Measurements from ENCODE around the gene TRIM59.
"Not testable (repeated sequence)": the region's sequence is repeated elsewhere in the genome, so short reads cannot be mapped to it uniquely, and the experiment has no call there.

TRIM59 gene

GRCh38 chr3:160454995-160455394, 5.4 kb upstream of the TRIM59 start:
- DNase-seq: no peak

- DNase-seq: not testable (repeated sequence)
These were observed 2.7 kb upstream of the TRIM59 start for GRCh38 chr3:160452251-160452650.

GRCh38 chr3:160451602-160452001, 2.0 kb upstream of the TRIM59 start:
- DNase-seq: no peak

- DNase-seq: no peak
These were observed 1.3 kb upstream of the TRIM59 start for GRCh38 chr3:160450846-160451245.

- DNase-seq: no peak
These were observed 546 bp downstream of the TRIM59 start for GRCh38 chr3:160448845-160449635.

- no peak for DNase-seq
These were observed 2.0 kb downstream of the TRIM59 start for GRCh38 chr3:160447544-160447943.

- DNase-seq: no peak
These were observed 3.0 kb downstream of the TRIM59 start for GRCh38 chr3:160446522-160447056.

- no peak for DNase-seq
These were observed 3.7 kb downstream of the TRIM59 start for GRCh38 chr3:160445854-160446253.

GRCh38 chr3:160444411-160444810, 5.2 kb downstream of the TRIM59 start:
- no peak for DNase-seq

- DNase-seq: no peak
These were observed 8.9 kb downstream of the TRIM59 start for GRCh38 chr3:160440687-160441086.

- no peak for DNase-seq
These were observed 12.5 kb downstream of the TRIM59 start for GRCh38 chr3:160437083-160437455.

GRCh38 chr3:160435747-160436146, 13.8 kb downstream of the TRIM59 start:
- no peak for DNase-seq

- DNase-seq: no peak
These were observed 14.5 kb downstream of the TRIM59 start for GRCh38 chr3:160435095-160435494.

- DNase-seq: no peak
These were observed 15.5 kb downstream of the TRIM59 start for GRCh38 chr3:160434071-160434470.

GRCh38 chr3:160427832-160428424, 21.7 kb downstream of the TRIM59 start:
- no peak for DNase-seq

- DNase-seq: no peak
These were observed 32.3 kb downstream of the TRIM59 start for GRCh38 chr3:160417311-160417710.

- DNase-seq: peak; percentile 56
These were observed 35.9 kb downstream of the TRIM59 start for GRCh38 chr3:160413613-160414248.

GRCh38 chr3:160412477-160412876, 37.1 kb downstream of the TRIM59 start:
- no peak for DNase-seq

- no peak for DNase-seq
These were observed 39.6 kb downstream of the TRIM59 start for GRCh38 chr3:160409812-160410610.

GRCh38 chr3:160403796-160404470, 45.7 kb downstream of the TRIM59 start:
- DNase-seq: peak; percentile 58

- peak; percentile 51 for DNase-seq
These were observed 46.5 kb downstream of the TRIM59 start for GRCh38 chr3:160403028-160403545.
